Thoracic aorta (tissue), 2 donors: ENCODE measurements around the gene P2RY14. TPM values are rescaled to one million over a fixed set of nuclear protein-coding genes. Genes with fewer than 3 reads are reported as not detected.

Experiments
- ATAC-seq: fragments of 150-250 bp; one replicate; pipeline ENCODE4 v1.8.0; 2017; ENCODE audit warnings: low read depth; ENCODE audit not compliant: insufficient number of reproducible peaks, low FRiP score
- DNase-seq: peaks from one replicate; pipeline ENCODE4 v3.0.0-alpha.2; 2020; ENCODE audit warnings: low spot score
- H3K27ac ChIP-seq, 2 donors: fragments of 200-600 bp; sonication (generic); 1 replicate in 1 of 2; 2 replicates in 1 of 2; pipeline ENCODE4 v1.5.1; 2016; ENCODE audit warnings: mild to moderate bottlenecking in 2 of 2, moderate library complexity in 2 of 2
- H3K27me3 ChIP-seq: fragments of 200-600 bp; sonication (generic); replicated peaks from 2 replicates; pipeline ENCODE4 v1.6.0; 2016; ENCODE audit warnings: mild to moderate bottlenecking; ENCODE audit not compliant: insufficient read depth
- H3K36me3 ChIP-seq: fragments of 200-600 bp; sonication (generic); one replicate; pipeline ENCODE4 v1.5.1; 2016
- H3K4me1 ChIP-seq, 2 donors: fragments of 200-600 bp; sonication (generic); 1 replicate in 1 of 2; 2 replicates in 1 of 2; pipeline versions ENCODE4 v1.5.1 to v1.6.0; 2016; ENCODE audit warnings: low read depth in 2 of 2, mild to moderate bottlenecking in 1 of 2; ENCODE audit not compliant: control insufficient read depth in 1 of 2
- H3K4me3 ChIP-seq: fragments of 200-600 bp; sonication (generic); 2 replicates; pipeline ENCODE4 v1.5.1; 2016; ENCODE audit warnings: mild to moderate bottlenecking
- H3K9me3 ChIP-seq: fragments of 200-600 bp; sonication (generic); 2 replicates; pipeline ENCODE4 v1.5.1; 2016
- total RNA-seq, 2 donors: library from RNA; depleted of rRNA; stranded (reverse); fragments of >200 nt; gene quantifications; one replicate each; pipeline versions ENCODE4 v1.1.0 to v1.2.3, GENCODE V29; 2016
- TF ChIP-seq, protein P1 (sequence below): fragments of 200-600 bp; sonication (generic); IDR thresholded peaks from one replicate; pipeline ENCODE4 v1.5.1; 2019; ENCODE audit warnings: antibody characterized with exemption

Gene P2RY14
- total RNA-seq, 2 donors from 2014 or later: 2.5 to 4.3 TPM

DNA sequence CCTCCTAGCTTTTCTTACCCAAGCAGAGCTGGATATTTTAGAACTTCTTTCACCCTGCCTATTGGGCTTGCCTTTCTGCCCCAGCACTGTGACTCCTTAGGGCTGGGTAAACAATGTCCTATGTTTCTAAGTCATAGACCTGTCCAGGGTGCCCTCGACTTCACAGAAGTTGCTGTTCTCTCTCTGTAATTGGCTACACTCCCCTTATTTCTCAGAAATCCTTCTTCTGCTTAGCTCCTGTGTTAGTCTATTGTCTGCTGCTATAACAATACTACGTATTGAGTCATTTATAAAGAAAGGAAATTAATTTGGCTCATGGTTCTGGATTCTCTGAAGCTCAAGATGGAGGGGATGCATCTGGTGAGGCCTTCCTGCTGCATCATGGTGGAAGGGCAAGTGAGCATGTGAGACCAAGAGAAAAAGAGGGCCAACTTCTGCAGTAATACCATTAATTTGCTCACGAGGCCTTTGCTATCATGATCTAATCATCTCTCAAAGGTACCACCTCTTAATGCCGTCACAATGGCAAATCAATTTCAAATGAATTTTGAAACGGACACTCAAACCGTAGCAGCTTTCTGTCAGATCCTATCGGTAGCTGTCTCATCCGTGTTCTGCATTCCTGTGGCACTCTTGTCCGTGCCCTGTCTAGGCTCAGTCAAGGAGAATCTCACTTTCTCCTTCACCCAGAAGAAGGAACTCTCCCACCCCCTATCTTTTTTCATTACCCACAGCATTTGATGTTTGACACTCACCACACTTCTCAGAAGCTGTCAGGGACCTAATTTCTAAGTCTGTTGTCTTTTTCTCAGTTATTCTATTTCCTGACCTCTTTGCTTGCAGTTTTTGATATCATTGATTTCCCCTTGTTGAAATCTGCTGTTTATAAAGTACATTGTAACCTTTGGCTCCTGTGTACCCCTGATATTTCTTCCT, 53.0 kb downstream of the P2RY14 start:
- Histone ChIP-seq H3K4me3 (no peak overlapping the region), H3K4me1 (peaks cover 5 to 14% of the 10 kb centered on the region in 2 donors), H3K9me3 (no peaks in the 10 kb centered on the region), H3K36me3 (no peaks in the 10 kb centered on the region), H3K27ac (no peak overlapping the region), H3K27me3 (no peaks in the 10 kb centered on the region)
- ATAC-seq (no peak), DNase-seq (no peak)
- TF ChIP-seq, protein P1, sequence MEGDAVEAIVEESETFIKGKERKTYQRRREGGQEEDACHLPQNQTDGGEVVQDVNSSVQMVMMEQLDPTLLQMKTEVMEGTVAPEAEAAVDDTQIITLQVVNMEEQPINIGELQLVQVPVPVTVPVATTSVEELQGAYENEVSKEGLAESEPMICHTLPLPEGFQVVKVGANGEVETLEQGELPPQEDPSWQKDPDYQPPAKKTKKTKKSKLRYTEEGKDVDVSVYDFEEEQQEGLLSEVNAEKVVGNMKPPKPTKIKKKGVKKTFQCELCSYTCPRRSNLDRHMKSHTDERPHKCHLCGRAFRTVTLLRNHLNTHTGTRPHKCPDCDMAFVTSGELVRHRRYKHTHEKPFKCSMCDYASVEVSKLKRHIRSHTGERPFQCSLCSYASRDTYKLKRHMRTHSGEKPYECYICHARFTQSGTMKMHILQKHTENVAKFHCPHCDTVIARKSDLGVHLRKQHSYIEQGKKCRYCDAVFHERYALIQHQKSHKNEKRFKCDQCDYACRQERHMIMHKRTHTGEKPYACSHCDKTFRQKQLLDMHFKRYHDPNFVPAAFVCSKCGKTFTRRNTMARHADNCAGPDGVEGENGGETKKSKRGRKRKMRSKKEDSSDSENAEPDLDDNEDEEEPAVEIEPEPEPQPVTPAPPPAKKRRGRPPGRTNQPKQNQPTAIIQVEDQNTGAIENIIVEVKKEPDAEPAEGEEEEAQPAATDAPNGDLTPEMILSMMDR: no peak

DNA sequence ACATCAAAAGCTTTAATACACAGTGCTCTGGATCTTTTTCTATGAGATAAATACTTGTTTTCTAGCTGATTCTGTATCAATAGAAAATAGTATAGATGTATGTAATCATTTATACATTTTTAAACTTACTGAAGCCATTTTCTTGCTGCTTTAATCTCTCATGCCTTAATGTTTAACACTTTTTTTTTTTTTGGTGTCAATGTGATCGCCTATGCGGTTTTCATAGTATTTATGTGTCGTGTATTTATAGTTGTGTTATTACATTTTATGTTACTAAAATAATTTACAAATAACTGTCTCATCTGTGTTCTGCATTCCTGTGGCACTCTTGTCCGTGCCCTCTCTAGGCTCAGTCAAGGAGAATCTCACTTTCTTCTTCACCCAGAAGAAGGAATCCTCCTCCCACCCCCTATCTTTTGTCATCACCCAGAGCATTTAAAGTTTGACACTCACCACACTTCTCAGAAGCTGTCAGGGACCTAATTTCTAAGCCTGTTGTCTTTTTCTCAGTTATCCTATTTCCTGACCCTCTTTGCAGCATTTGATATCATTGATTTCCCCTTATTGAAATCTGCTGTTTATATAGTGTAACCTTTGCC, 54.0 kb downstream of the P2RY14 start:
- DNase-seq (no peak), ATAC-seq (no peak)
- H3K36me3 ChIP-seq: no peaks in the 10 kb centered on the region
- TF ChIP-seq, protein P1: no peak
- H3K4me1 ChIP-seq: peaks cover 5 to 14% of the 10 kb centered on the region in 2 donors
- H3K27me3 ChIP-seq: no peaks in the 10 kb centered on the region
- H3K4me3 ChIP-seq: no peak overlapping the region
- H3K27ac ChIP-seq: no peak overlapping the region
- no peaks in the 10 kb centered on the region for H3K9me3 ChIP-seq

DNA sequence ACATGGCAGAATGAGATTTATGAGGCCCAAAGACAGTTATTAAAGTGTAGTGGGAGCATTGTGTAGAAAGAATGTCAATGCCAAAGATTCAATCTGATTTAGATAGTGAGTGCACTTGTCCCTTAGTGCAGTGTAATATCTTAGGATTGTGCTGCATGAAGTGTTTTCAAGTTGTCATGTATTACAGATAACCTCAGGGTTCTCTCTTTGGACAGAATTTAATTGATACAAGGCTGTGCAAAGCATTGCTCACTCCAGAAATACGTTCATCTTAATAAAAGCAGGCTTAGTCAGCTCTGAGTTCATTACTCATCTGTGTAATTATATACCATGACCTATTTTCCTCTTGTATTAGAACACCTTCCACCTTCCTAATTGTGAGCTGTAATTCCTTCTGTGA, 59.3 kb downstream of the P2RY14 start:
- Histone ChIP-seq H3K4me1 (peaks cover 11 to 14% of the 10 kb centered on the region in 2 donors), H3K4me3 (no peak overlapping the region)
- no peak for ATAC-seq

DNA sequence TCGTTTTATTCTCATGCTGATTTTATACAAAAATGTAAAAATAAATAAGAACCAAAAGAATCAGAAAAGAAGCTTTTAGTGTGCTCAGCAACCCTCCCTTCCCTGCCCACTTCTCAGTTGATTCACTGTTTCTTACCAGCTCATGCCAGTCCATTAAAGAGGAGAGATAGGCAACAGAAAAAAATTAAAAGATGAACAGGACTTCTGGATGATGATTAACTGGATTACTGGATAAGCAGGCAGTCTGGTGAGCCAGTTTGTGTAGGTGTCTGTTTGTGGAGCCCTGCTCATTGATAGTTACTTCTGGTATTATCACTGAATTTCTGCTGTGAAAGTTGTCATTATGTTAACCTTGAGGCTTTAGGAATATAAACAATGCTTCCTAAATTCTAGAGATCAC, 60.2 kb downstream of the P2RY14 start:
- H3K4me1 ChIP-seq: peaks cover 11 to 14% of the 10 kb centered on the region in 2 donors
- TF ChIP-seq, protein P1: no peak
- ATAC-seq (no peak), DNase-seq (no peak)
- no peak overlapping the region for H3K4me3 ChIP-seq
- no peak overlapping the region for H3K27ac ChIP-seq
- no peaks in the 10 kb centered on the region for H3K36me3 ChIP-seq
- no peaks in the 10 kb centered on the region for H3K9me3 ChIP-seq
- no peaks in the 10 kb centered on the region for H3K27me3 ChIP-seq

More for the DNA sequence above, 59.3 kb downstream of the P2RY14 start:
- TF ChIP-seq, protein P1: no peak
- Histone ChIP-seq H3K9me3 (no peaks in the 10 kb centered on the region), H3K36me3 (no peaks in the 10 kb centered on the region), H3K27me3 (no peaks in the 10 kb centered on the region), H3K27ac (no peak overlapping the region)
- DNase-seq: no peak
